GM12874 (cell line): ENCODE results near the gene MST1.

Experiments used
- CTCF ChIP-seq: IDR thresholded peaks from 2 replicates; pipeline ENCODE4 v1.5.1; 2011; ENCODE audit warnings: low read depth, mild to moderate bottlenecking, control low read depth, low read length, moderate library complexity; ENCODE audit not compliant: insufficient read depth

The MST1 gene

GRCh38 chr3:49667701-49668413 lies 21.4 kb downstream of the MST1 start:
- no peak for TF ChIP-seq CTCF

- no peak for TF ChIP-seq CTCF
Observed at GRCh38 chr3:49666592-49666991, 22.7 kb downstream of the MST1 start.

GRCh38 chr3:49665822-49666519 lies 23.3 kb downstream of the MST1 start:
- no peak for TF ChIP-seq CTCF

- no peak for TF ChIP-seq CTCF
Observed at GRCh38 chr3:49664300-49664699, 25.0 kb downstream of the MST1 start.

- TF ChIP-seq CTCF = no peak
Observed at GRCh38 chr3:49663831-49664230, 25.4 kb downstream of the MST1 start.

- TF ChIP-seq CTCF = no peak
Observed at GRCh38 chr3:49662720-49663413, 26.4 kb downstream of the MST1 start.

- no peak for TF ChIP-seq CTCF
Observed at GRCh38 chr3:49662021-49662420, 27.3 kb downstream of the MST1 start.
